H9 (cell line): Measurements from ENCODE around the gene MYO10. TPM values are rescaled to one million over a fixed set of nuclear protein-coding genes. Genes with fewer than 3 reads are reported as not detected.
A peak's percentile ranks its signal among the peaks of the same experiment; 100 is the strongest.

Source experiments
- DNase-seq: peaks from one replicate; pipeline ENCODE4 v3.0.0-alpha.2; 2017
- H2AFZ ChIP-seq: one replicate; pipeline ENCODE4 v1.6.1; 2013; ENCODE audit warnings: mild to moderate bottlenecking, low read length, control low read depth, moderate library complexity
- H2AK5ac ChIP-seq: 2 replicates; pipeline ENCODE4 v1.6.1; 2013; ENCODE audit warnings: low read length, control low read depth, mixed read lengths; ENCODE audit not compliant: insufficient read length
- H2BK120ac ChIP-seq: one replicate; pipeline ENCODE4 v1.6.1; 2013; ENCODE audit warnings: low read depth, mild to moderate bottlenecking, low read length, control low read depth, inconsistent platforms; ENCODE audit not compliant: poor library complexity, severe bottlenecking
- H2BK12ac ChIP-seq: 2 replicates; pipeline ENCODE4 v1.6.1; 2013; ENCODE audit warnings: low read length, control low read depth, mixed read lengths, low read depth; ENCODE audit not compliant: insufficient read length
- H2BK15ac ChIP-seq: 2 replicates; pipeline ENCODE4 v1.6.1; 2013; ENCODE audit warnings: low read depth, low read length, control low read depth
- H2BK20ac ChIP-seq: one replicate; pipeline ENCODE4 v1.6.1; 2013; ENCODE audit warnings: low read depth, mild to moderate bottlenecking, low read length, control low read depth, inconsistent platforms; ENCODE audit not compliant: poor library complexity, severe bottlenecking
- H2BK5ac ChIP-seq: 2 replicates; pipeline ENCODE4 v1.6.1; 2013; ENCODE audit warnings: low read length, control low read depth, mixed read lengths; ENCODE audit not compliant: insufficient read length
- H3K14ac ChIP-seq: 2 replicates; pipeline ENCODE4 v1.6.1; 2013; ENCODE audit warnings: low read length, control low read depth; ENCODE audit not compliant: insufficient read depth
- H3K18ac ChIP-seq: 2 replicates; pipeline ENCODE4 v1.6.1; 2013; ENCODE audit warnings: low read depth, mild to moderate bottlenecking, mixed read lengths, low read length, control low read depth; ENCODE audit not compliant: insufficient read length
- H3K23ac ChIP-seq: 2 replicates; pipeline ENCODE4 v1.6.1; 2013; ENCODE audit warnings: low read length, control low read depth, mixed read lengths, low read depth; ENCODE audit not compliant: insufficient read length
- H3K23me2 ChIP-seq: 2 replicates; pipeline ENCODE4 v1.6.1; 2013; ENCODE audit warnings: low read depth, mild to moderate bottlenecking, mixed read lengths, low read length, control low read depth; ENCODE audit not compliant: insufficient read length, poor library complexity, severe bottlenecking
- H3K27ac ChIP-seq: 2 replicates; pipeline ENCODE4 v1.5.1; 2013; ENCODE audit warnings: low read length, control low read depth, mixed read lengths, low read depth; ENCODE audit not compliant: insufficient read length
- H3K27me3 ChIP-seq: 2 replicates; pipeline ENCODE4 v1.6.1; 2013; ENCODE audit warnings: low read length, control low read depth, inconsistent platforms; ENCODE audit not compliant: insufficient read depth
- H3K4ac ChIP-seq: 2 replicates; pipeline ENCODE4 v1.6.1; 2013; ENCODE audit warnings: low read depth, mild to moderate bottlenecking, control low read depth, inconsistent platforms, low read length, moderate library complexity
- H3K4me1 ChIP-seq: 2 replicates; pipeline ENCODE4 v1.6.1; 2013; ENCODE audit warnings: low read length, control low read depth, inconsistent platforms; ENCODE audit not compliant: insufficient read depth
- H3K4me2 ChIP-seq: 2 replicates; pipeline ENCODE4 v1.6.1; 2013; ENCODE audit warnings: low read length, control low read depth, mixed read lengths; ENCODE audit not compliant: insufficient read length, insufficient read depth
- H3K56ac ChIP-seq: 2 replicates; pipeline ENCODE4 v1.6.1; 2013; ENCODE audit warnings: low read depth, mild to moderate bottlenecking, mixed read lengths, low read length, control low read depth; ENCODE audit not compliant: insufficient read length
- H3K79me1 ChIP-seq: 2 replicates; pipeline ENCODE4 v1.6.1; 2013; ENCODE audit warnings: low read depth, mild to moderate bottlenecking, moderate library complexity, low read length, control low read depth, inconsistent platforms; ENCODE audit not compliant: insufficient read depth, poor library complexity, severe bottlenecking
- H3K79me2 ChIP-seq: 2 replicates; pipeline ENCODE4 v1.6.1; 2013; ENCODE audit warnings: low read length, control low read depth, inconsistent platforms; ENCODE audit not compliant: insufficient read depth
- H3K9ac ChIP-seq: 2 replicates; pipeline ENCODE4 v1.6.1; 2013; ENCODE audit warnings: low read length, control low read depth, mixed read lengths; ENCODE audit not compliant: insufficient read length; ENCODE audit errors: extremely low read depth
- H3K9me3 ChIP-seq: one replicate; pipeline ENCODE4 v1.6.1; 2013; ENCODE audit warnings: low read depth, low read length, inconsistent platforms; ENCODE audit not compliant: control insufficient read depth
- H3T11ph ChIP-seq: one replicate; pipeline ENCODE4 v1.6.1; 2013; ENCODE audit warnings: mild to moderate bottlenecking, low read length, control low read depth, inconsistent platforms
- H4K20me1 ChIP-seq: one replicate; pipeline ENCODE4 v1.6.1; 2013; ENCODE audit not compliant: control insufficient read depth, insufficient read length, insufficient read depth
- H4K5ac ChIP-seq: 2 replicates; pipeline ENCODE4 v1.6.1; 2013; ENCODE audit warnings: low read depth, mild to moderate bottlenecking, mixed read lengths, low read length, control low read depth; ENCODE audit not compliant: insufficient read length
- H4K8ac ChIP-seq: replicated peaks from 2 replicates; pipeline ENCODE4 v1.6.1; 2013; ENCODE audit warnings: low read length, control low read depth, mixed read lengths, low read depth; ENCODE audit not compliant: insufficient read length
- H4K91ac ChIP-seq: 2 replicates; pipeline ENCODE4 v1.6.1; 2013; ENCODE audit warnings: low read depth, mild to moderate bottlenecking, moderate library complexity, mixed read lengths, low read length, control low read depth; ENCODE audit not compliant: insufficient read length
- H3K27ac Mint-ChIP-seq, 3 experiments: 2 replicates in 2 of 3; 3 replicates in 1 of 3; pipeline ENCODE4 v1.8.0; 2020 to 2021; ENCODE audit warnings: mixed read lengths in 3 of 3, mild to moderate bottlenecking in 1 of 3, moderate library complexity in 1 of 3
- H3K27me3 Mint-ChIP-seq: 2 replicates; pipeline ENCODE4 v1.8.0; 2021; ENCODE audit warnings: low read depth, mild to moderate bottlenecking, moderate library complexity, mixed read lengths
- H3K36me3 Mint-ChIP-seq, 3 experiments: 2 replicates in 2 of 3; 3 replicates in 1 of 3; pipeline ENCODE4 v1.8.0; 2020 to 2021; ENCODE audit warnings: low read depth in 3 of 3, mixed read lengths in 3 of 3; ENCODE audit not compliant: insufficient read depth in 1 of 3
- H3K4me1 Mint-ChIP-seq, 2 experiments: 2 replicates each; pipeline ENCODE4 v1.8.0; 2020; ENCODE audit warnings: mixed read lengths in 2 of 2
- H3K4me3 Mint-ChIP-seq, 2 experiments: 2 replicates in 1 of 2; 3 replicates in 1 of 2; pipeline ENCODE4 v1.8.0; 2020 to 2021; ENCODE audit warnings: mild to moderate bottlenecking in 2 of 2, mixed read lengths in 2 of 2, moderate library complexity in 1 of 2
- H3K9me3 Mint-ChIP-seq, 2 experiments: 2 replicates in 1 of 2; 3 replicates in 1 of 2; pipeline ENCODE4 v1.8.0; 2020; ENCODE audit warnings: mild to moderate bottlenecking in 2 of 2, mixed read lengths in 2 of 2, moderate library complexity in 1 of 2
- WGBS: extraction: QIAGEN DNeasy Blood & Tissue Kit; methylation state at CpG from one replicate; pipeline ENCODE4 v1.1.7; 2013; ENCODE audit warnings: missing lambda C conversion rate, low lambda C conversion rate, mixed read lengths; ENCODE audit not compliant: insufficient read length; ENCODE audit errors: extremely low coverage; 5-methylcytosine and 5-hydroxymethylcytosine counted together
- total RNA-seq: library from RNA; stranded (reverse); gene quantifications from 2 replicates; pipeline ENCODE4 v1.2.1, GENCODE V29; 2021
- TF ChIP-seq, protein P1 (sequence below): fragments of 200-600 bp; sonication (generic); conservative IDR thresholded peaks from 3 replicates; pipeline ENCODE4 v1.8.0; 2021; ENCODE audit warnings: antibody characterized with exemption, mild to moderate bottlenecking

MYO10 gene
- total RNA-seq, 1 experiment from 2014 or later: 127 TPM

GRCh38 chr5:16909464-16909863 lies 26.6 kb downstream of the MYO10 start:
- Histone ChIP-seq H3K79me1 (no peaks in the 10 kb centered on the region), H2BK120ac (no peak overlapping the region), H4K20me1 (no peaks in the 10 kb centered on the region), H3K18ac (no peak overlapping the region), H3K4me2 (no peak overlapping the region), H3K14ac (no peak overlapping the region), H2BK15ac (no peak overlapping the region), H3K23ac (no peak overlapping the region), H3K4ac (no peak overlapping the region), H3K79me2 (peaks cover 5% of the 10 kb centered on the region; the same call in 1 of the 2 replicates), H2AK5ac (no peak overlapping the region), H3K9me3 (no peaks in the 10 kb centered on the region), H3K27me3 (no peaks in the 10 kb centered on the region), H2BK20ac (no peak overlapping the region), H2BK5ac (no peak overlapping the region), H2BK12ac (no peak overlapping the region), H4K5ac (no peak overlapping the region), H3K4me1 (no peaks in the 10 kb centered on the region), H3T11ph (no peak overlapping the region), H4K8ac (no peak overlapping the region), H3K23me2 (no peaks in the 10 kb centered on the region), H3K9ac (no peak overlapping the region), H3K27ac (no peak overlapping the region), H2AFZ (no peak overlapping the region), H3K56ac (no peak overlapping the region), H4K91ac (no peak overlapping the region)
- Mint-ChIP-seq H3K27me3 (no peaks in the 10 kb centered on the region), H3K36me3 (peaks cover 8 to 24% (median 16%) of the 10 kb centered on the region in 3 experiments), H3K4me1 (peaks cover 11 to 16% of the 10 kb centered on the region in 2 experiments), H3K4me3 (no peak overlapping the region), H3K9me3 (peaks cover 0 to 5% of the 10 kb centered on the region in 2 experiments; a peak in 4 of 5 replicates), H3K27ac (peak overlapping the region in 1 of 3 experiments; percentile 36; a peak in 1 of 7 replicates)
- whole genome bisulfite sequencing: no CpG with 5 or more reads among the region's 7 CpGs
- DNase-seq: no peak
- TF ChIP-seq, protein P1, sequence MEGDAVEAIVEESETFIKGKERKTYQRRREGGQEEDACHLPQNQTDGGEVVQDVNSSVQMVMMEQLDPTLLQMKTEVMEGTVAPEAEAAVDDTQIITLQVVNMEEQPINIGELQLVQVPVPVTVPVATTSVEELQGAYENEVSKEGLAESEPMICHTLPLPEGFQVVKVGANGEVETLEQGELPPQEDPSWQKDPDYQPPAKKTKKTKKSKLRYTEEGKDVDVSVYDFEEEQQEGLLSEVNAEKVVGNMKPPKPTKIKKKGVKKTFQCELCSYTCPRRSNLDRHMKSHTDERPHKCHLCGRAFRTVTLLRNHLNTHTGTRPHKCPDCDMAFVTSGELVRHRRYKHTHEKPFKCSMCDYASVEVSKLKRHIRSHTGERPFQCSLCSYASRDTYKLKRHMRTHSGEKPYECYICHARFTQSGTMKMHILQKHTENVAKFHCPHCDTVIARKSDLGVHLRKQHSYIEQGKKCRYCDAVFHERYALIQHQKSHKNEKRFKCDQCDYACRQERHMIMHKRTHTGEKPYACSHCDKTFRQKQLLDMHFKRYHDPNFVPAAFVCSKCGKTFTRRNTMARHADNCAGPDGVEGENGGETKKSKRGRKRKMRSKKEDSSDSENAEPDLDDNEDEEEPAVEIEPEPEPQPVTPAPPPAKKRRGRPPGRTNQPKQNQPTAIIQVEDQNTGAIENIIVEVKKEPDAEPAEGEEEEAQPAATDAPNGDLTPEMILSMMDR: no peak
